Measurements from ENCODE around the gene CTNS. TPM values are rescaled to one million over a fixed set of nuclear protein-coding genes. Genes with fewer than 3 reads are reported as not detected.

CTNS gene
- total RNA-seq, 2 experiments from 2014 or later: 10.3 TPM

DNA sequence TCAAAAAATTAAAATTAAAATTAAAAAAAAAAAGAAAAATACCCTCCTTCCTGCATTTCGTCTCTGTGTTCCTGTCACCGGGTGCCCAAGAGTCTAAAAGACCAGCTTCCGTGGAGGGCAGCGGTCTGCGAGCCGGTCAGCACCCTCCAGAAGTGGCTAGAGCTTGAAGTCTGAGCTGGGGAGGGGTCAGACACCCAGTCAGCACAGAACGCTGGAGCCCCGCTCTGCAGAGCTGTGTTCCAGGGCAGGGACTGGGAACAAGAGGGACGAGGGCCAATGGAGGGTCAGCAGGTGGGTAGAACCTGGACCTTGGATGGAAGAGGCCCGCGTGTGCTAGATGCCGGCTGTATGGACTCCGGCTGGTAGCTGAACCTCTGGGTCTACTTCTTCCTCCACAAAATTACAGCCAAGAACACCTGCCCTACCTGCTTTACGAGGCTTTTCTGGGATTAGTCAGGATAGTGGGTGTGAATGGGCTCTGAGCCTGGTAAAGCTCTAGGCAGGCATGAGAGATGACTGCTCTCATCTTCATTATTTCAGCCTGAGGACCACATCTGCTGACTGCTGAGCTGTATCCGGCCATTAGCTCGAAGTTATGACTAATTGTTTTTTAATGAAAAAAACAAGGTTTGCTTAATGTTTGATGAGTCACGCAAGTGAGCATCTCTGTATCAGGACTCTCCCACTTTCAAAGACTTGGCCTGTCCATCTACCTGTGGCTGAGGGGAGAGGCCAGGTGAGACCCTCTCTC lies 33.3 kb upstream of the CTNS start:
- Mint-ChIP-seq H3K9me3 (no peaks in the 10 kb centered on the region), H3K4me3 (no peak overlapping the region), H3K36me3 (ENCODE audit: low read depth) (peaks cover 2% of the 10 kb centered on the region), H3K27ac (no peak overlapping the region), H3K4me1 (peaks cover 4% of the 10 kb centered on the region), H3K27me3 (no peaks in the 10 kb centered on the region)
- CTCF ChIA-PET: interaction anchor here (0.7 to 1.5 kb wide), 4 partner anchors 11 to 243 kb away, joined by 3 to 4 read pairs (median 3); no protein-coding TSS in a partner anchor
- no peak for DNase-seq
- POLR2A ChIA-PET: no interaction called here

DNA sequence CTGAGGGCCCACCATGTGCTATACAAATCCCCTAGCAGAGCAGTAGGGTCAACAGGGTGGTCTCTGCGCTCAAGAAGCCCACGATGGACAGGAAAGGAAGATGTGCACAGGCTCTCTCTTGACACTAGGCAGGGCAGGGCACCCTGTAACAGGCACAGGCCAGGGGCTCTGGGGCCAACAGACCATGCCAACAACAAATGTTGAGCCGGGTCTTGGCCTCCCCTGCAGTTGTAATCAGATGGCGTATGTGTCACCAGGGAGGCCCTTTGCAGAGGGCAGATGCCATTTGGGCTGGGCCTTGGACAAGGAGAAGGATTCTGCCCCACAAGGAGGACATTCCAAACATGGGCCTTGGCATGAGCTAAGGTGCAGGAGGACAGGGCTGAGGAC lies 32.7 kb upstream of the CTNS start:
- H3K36me3 Mint-ChIP-seq (ENCODE audit: low read depth): peaks cover 4% of the 10 kb centered on the region
- H3K4me1 Mint-ChIP-seq: peaks cover 4% of the 10 kb centered on the region
- no peaks in the 10 kb centered on the region for H3K9me3 Mint-ChIP-seq
- POLR2A ChIA-PET: no interaction called here
- DNase-seq: no peak
- CTCF ChIA-PET: interaction anchor here (0.6 to 1.5 kb wide), 2 partner anchors 40 to 243 kb away, joined by 3 read pairs; no protein-coding TSS in a partner anchor
- no peak overlapping the region for H3K27ac Mint-ChIP-seq
- H3K27me3 Mint-ChIP-seq: no peaks in the 10 kb centered on the region
- no peak overlapping the region for H3K4me3 Mint-ChIP-seq

DNA sequence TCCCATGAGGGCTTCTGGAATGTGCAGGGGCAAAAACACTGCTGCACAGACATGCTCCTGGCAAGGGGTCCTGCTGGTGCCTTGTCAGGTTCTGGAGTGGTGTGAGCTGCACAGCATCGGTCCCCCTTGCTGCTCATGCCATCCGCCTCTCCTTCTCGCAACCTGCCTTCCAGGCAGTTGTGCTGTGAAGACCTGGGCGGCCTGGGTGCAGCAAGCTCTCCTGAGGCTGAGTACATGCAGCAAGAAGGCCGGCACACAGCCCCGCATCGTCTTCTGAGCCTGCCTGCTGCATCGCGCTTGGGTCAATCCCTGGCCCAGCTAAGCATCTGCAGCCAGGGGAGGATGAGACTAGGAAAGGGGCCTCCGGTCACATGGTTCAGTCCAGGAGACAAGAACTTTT lies 26.9 kb upstream of the CTNS start:
- POLR2A ChIA-PET: no interaction called here

DNA sequence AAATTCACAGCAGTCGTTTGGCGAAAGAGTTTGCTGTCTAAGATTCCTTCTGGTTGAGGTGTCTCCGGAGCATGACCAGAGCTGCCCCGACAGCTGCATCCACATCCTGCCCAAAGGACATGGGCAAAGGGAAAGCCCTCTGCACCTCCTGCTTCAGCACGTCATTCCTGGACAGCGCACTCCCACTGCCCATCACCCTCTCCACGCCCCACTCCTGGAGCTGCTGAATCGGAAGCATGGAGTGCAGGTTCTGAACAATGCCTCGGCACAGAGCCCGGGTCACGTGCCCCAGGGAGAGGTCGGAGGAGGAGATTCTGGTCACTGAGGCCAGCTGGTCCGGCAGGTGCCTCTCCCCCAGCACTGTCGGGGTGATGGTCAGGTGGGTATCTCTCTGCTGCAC lies 26.0 kb upstream of the CTNS start:
- ChIA-PET CTCF (no interaction called here), POLR2A (no interaction called here)
- H3K27ac Mint-ChIP-seq: no peak overlapping the region
- no peak for DNase-seq
- H3K4me3 Mint-ChIP-seq: no peak overlapping the region
- no peaks in the 10 kb centered on the region for H3K4me1 Mint-ChIP-seq
- peaks cover 21% of the 10 kb centered on the region for H3K36me3 Mint-ChIP-seq (ENCODE audit: low read depth)
- H3K9me3 Mint-ChIP-seq: no peaks in the 10 kb centered on the region
- H3K27me3 Mint-ChIP-seq: no peaks in the 10 kb centered on the region

More for the DNA sequence above, 26.9 kb upstream of the CTNS start:
- CTCF ChIA-PET: no interaction called here
- H3K27ac Mint-ChIP-seq: no peak overlapping the region
- DNase-seq: no peak
- H3K36me3 Mint-ChIP-seq (ENCODE audit: low read depth): peaks cover 12% of the 10 kb centered on the region
- no peaks in the 10 kb centered on the region for H3K9me3 Mint-ChIP-seq
- H3K4me3 Mint-ChIP-seq: no peak overlapping the region
- no peaks in the 10 kb centered on the region for H3K4me1 Mint-ChIP-seq
- H3K27me3 Mint-ChIP-seq: no peaks in the 10 kb centered on the region

DNA sequence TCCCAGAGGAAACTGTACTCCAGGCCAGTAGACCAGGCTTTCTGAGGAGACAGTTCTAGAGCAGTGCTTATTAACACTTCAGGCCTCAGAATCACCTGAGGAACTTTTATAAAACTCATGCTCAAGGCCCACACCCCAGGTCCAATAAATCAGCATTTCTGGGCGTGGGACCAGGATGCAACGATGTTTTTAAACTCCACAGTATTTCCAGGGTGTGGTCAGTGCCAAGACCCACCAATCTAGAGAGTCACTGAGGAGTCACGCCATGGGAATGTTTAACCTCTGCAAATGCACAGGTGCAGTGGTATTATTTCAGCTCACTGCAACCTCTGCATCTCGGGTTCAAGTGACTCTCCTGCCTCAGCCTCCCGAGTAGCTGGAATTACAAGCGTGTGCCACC lies 23.4 kb upstream of the CTNS start:
- H3K27ac Mint-ChIP-seq: no peak overlapping the region
- peaks cover 41% of the 10 kb centered on the region for H3K36me3 Mint-ChIP-seq (ENCODE audit: low read depth)
- ChIA-PET POLR2A (no interaction called here), CTCF (interaction anchor here (0.7 to 1.3 kb wide), 2 partner anchors 11 to 17 kb away, joined by 4 read pairs; no protein-coding TSS in a partner anchor)
- H3K4me3 Mint-ChIP-seq: no peak overlapping the region
- DNase-seq: no peak
- H3K27me3 Mint-ChIP-seq: no peaks in the 10 kb centered on the region
- H3K4me1 Mint-ChIP-seq: no peaks in the 10 kb centered on the region
- H3K9me3 Mint-ChIP-seq: peaks cover 9% of the 10 kb centered on the region

DNA sequence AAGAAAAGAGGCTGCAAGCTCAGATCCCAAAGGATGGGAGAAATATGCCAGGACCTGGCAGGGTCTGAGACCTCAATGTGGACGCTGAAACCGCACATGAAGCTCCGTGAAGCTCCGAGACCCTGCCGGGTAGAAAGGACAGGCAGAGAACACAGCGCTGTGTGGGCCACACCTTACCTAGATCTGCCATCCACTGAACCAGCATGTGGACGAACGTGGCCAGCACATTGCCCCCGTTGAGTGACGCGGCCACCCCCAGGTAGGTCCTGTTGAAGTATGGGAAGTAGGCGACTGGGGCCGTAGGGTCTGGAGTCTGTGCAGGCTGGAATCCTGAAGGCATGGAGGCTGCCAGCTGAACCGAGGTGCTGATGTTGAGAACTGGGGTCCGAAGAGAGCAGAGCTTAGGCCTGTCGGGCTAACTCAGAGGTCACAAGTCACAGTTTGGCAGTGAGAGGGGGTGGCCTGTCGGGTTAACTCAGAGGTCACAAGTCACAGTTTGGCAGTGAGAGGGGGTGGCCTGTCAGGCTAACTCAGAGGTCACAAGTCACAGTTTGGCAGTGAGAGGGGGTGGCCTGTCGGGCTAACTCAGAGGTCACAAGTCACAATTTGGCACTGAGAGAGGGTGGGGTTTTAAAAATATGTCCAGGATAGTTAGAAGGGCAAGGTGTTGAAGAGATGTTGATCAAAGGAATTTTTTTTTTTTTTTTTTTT lies 21.2 kb upstream of the CTNS start:
- peaks cover 49% of the 10 kb centered on the region for H3K36me3 Mint-ChIP-seq (ENCODE audit: low read depth)
- no peak for DNase-seq
- ChIA-PET POLR2A (no interaction called here), CTCF (no interaction called here)
- peaks cover 10% of the 10 kb centered on the region for H3K9me3 Mint-ChIP-seq
- no peak overlapping the region for H3K4me3 Mint-ChIP-seq
- H3K27ac Mint-ChIP-seq: no peak overlapping the region
- H3K27me3 Mint-ChIP-seq: no peaks in the 10 kb centered on the region
- no peaks in the 10 kb centered on the region for H3K4me1 Mint-ChIP-seq

DNA sequence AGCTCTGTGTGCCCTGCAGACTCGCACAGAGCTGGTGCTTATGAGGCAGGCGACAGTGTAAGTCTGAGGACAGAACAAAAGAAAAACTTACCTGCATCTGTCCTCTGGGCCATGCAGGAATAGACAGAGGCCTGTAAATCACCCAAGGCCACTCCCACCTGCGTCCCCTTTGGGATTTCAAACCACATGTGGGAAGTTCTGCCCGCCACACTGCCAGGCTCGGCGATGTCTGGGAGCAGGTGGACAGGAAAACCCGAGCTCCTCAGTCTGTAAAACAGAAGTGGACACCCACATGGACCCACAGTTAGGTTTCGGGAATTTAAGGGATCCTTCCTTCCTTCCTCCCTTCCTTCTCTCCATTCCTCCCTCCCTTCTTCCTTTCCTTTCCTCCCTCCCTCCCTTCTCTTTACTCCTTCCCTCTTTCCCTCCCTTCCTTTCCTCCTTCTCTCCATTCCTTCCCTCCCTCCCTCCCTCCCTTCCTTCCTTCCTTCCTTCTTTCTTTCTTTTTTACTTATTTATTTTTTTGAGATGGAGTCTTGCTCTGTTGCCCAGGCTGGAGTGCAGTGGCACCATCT lies 15.3 kb upstream of the CTNS start:
- Mint-ChIP-seq H3K4me3 (no peak overlapping the region), H3K9me3 (peaks cover 10% of the 10 kb centered on the region), H3K36me3 (ENCODE audit: low read depth) (peaks cover 49% of the 10 kb centered on the region), H3K27ac (no peak overlapping the region), H3K4me1 (no peaks in the 10 kb centered on the region), H3K27me3 (no peaks in the 10 kb centered on the region)
- CTCF ChIA-PET: interaction anchor here (1.1 kb wide), 1 partner anchor 17 kb away, joined by 3 read pairs; no protein-coding TSS in a partner anchor
- no peak for DNase-seq
- POLR2A ChIA-PET: no interaction called here

DNA sequence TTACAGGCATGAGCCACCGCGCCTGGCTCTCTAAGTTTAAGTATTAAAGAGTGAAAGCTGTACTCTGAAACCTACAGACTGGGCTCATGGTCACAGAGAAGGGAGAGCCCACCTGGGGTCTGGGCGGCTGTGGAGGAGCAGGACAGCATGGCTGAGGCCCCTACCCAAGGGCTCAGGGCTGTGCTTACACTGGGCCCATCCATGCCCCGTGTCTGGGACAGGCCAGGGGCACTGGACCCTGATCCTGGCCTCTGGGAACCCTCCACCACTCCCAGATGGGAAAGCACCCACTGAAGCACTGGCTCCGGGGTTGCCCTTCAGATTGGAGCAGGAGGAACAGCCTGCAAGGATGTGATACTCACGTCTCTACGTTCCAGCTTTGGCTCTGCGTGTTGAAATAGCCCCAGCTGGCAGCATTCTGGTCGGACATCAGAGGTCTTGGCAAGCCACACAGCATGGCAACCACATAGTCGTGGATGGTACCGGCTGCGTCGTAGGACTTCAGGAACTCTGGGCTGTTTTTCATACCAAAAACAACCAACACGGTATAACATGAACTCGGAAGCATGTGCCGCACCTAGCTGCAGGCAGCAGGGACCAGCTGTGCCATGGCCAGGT lies 13.5 kb upstream of the CTNS start:
- Mint-ChIP-seq H3K36me3 (ENCODE audit: low read depth) (peaks cover 41% of the 10 kb centered on the region), H3K9me3 (peaks cover 2% of the 10 kb centered on the region), H3K4me1 (no peaks in the 10 kb centered on the region), H3K4me3 (no peak overlapping the region), H3K27ac (no peak overlapping the region), H3K27me3 (no peaks in the 10 kb centered on the region)
- POLR2A ChIA-PET: no interaction called here
- CTCF ChIA-PET: interaction anchor here (0.6 to 1.2 kb wide), 2 partner anchors 13 to 1604 kb away, joined by 4 read pairs; partner anchors contain the start of genes CTNS and SHPK
- DNase-seq: no peak

DNA sequence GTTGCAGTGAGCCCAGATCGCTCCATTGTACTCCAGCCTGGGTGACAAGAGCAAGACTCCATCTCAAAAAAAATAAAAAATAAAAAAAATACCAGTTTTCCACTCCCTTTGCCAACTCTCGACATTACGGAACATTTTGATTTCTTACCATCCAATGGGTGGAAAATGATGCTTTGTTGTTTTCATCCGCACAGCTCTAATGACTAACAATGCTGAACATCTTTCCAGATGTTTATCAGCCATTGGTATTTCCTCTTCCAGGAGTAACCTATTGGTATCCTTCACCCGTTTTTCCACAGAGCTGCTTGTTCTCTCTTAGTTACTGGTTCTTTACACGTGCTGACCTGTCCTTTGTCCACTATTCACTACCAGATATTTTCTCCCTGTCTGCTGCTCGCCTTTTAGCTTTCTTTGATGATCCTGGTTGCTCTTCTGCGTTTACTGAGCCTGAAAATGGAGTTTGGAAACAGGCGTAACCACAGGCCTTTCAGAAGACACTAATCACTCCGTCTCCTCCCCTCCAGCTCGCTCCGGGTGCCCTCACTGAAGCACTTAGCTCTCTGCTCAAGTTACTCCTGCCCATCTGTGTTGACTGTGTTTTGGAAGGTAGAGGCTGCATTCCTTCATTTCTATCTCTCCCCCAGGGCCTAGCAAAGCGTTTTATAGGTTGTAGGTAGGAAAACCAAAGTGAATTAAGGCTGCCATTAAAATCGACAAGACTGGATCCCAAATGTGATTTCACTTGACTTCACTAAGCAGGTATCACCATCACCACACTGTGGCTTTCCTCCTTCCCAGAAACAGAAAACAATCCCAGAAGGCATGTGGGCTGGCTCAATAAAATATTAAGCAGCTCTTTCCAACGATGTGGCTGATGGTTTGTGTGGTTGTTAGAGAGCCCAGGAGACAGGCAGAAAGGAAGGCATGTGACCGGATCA lies 9.5 kb upstream of the CTNS start:
- no peaks in the 10 kb centered on the region for H3K9me3 Mint-ChIP-seq
- DNase-seq: no peak
- no peaks in the 10 kb centered on the region for H3K4me1 Mint-ChIP-seq
- H3K27me3 Mint-ChIP-seq: no peaks in the 10 kb centered on the region
- CTCF ChIA-PET: interaction anchor here (0.7 to 1.2 kb wide), 2 partner anchors 73 to 219 kb away, joined by 3 read pairs; partner anchors contain the start of gene NCBP3
- no peak overlapping the region for H3K27ac Mint-ChIP-seq
- H3K4me3 Mint-ChIP-seq: no peak overlapping the region
- peaks cover 26% of the 10 kb centered on the region for H3K36me3 Mint-ChIP-seq (ENCODE audit: low read depth)
- POLR2A ChIA-PET: interaction anchor here (0.7 kb wide), 1 partner anchor 939 kb away, joined by 4 read pairs; no protein-coding TSS in a partner anchor

DNA sequence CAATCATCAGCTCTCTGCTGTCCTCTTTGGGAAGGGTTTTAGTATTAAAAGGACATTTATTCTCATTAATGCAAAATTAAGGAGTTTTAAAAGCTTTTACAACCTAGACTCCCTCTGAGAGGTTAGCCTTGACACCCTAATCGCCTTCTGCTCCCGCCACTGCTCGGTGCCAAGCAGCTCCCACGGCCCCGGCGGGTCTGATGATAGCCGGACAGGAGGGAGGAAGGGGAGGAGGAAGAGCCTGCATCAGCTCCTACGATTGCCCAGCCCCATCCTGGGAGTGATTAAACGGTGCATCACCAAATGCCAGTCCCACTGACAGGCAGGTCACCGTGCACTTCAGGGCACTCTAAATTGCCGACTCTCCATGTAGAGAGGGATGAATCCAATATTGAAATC lies 8.8 kb upstream of the CTNS start:
- H3K9me3 Mint-ChIP-seq: no peaks in the 10 kb centered on the region
- no peak overlapping the region for H3K27ac Mint-ChIP-seq
- H3K36me3 Mint-ChIP-seq (ENCODE audit: low read depth): peaks cover 26% of the 10 kb centered on the region
- POLR2A ChIA-PET: no interaction called here
- no peak for DNase-seq
- no peaks in the 10 kb centered on the region for H3K27me3 Mint-ChIP-seq
- CTCF ChIA-PET: interaction anchor here (0.9 kb wide), 1 partner anchor 10 kb away, joined by 3 read pairs; no protein-coding TSS in a partner anchor
- no peak overlapping the region for H3K4me3 Mint-ChIP-seq
- H3K4me1 Mint-ChIP-seq: no peaks in the 10 kb centered on the region

DNA sequence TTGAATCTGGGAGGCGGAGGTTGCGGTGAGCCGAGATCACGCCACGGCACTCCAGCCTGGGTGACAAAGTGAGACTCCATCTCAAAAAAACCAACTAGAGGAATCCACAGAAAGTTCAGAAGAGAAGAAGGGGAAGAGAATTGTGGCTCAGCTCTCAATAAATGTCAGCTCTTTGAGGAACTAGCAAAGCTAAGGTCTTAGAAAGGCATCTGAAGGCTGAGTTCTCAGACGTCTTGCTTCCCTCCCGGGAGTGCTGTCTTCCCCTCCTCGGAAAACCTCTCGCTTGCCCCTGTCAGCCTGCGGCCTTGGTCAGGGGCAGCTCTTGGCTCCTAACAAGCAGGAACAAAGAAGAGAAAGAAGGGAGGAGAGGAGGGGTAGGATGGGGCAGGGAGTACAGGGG lies 5.8 kb upstream of the CTNS start:
- ChIA-PET CTCF (no interaction called here), POLR2A (interaction anchor here (0.6 kb wide), 1 partner anchor 1240 kb away, joined by 3 read pairs; no protein-coding TSS in a partner anchor)
- Mint-ChIP-seq H3K36me3 (ENCODE audit: low read depth) (peaks cover 19% of the 10 kb centered on the region), H3K4me3 (no peak overlapping the region), H3K27ac (no peak overlapping the region), H3K27me3 (no peaks in the 10 kb centered on the region), H3K4me1 (peaks cover 15% of the 10 kb centered on the region), H3K9me3 (no peaks in the 10 kb centered on the region)
- DNase-seq: no peak

DNA sequence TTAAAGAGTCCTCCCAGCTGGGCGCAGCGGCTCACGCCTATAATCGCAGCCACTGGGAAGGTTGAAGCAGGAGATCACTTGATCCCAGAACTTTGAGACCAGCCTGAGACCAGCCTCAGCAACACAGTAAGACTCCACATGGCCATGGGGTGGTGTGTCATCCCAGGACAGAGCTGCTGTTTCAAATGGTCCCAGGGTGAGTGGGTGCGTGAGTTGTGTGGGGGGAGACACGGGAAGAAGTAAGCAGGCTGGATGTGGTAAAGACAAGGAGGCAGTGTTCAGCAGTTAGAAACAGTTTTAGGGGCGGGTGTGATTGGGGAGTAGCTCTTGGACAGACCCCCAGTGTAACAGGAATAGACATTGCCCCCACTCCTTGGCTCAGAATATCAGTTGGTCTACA lies 4.3 kb upstream of the CTNS start:
- Mint-ChIP-seq H3K9me3 (no peaks in the 10 kb centered on the region), H3K27ac (no peak overlapping the region), H3K27me3 (no peaks in the 10 kb centered on the region), H3K36me3 (ENCODE audit: low read depth) (peaks cover 11% of the 10 kb centered on the region), H3K4me1 (peaks cover 19% of the 10 kb centered on the region), H3K4me3 (no peak overlapping the region)
- DNase-seq: no peak
- CTCF ChIA-PET: interaction anchor here (0.6 to 0.9 kb wide), 2 partner anchors 13 to 182 kb away, joined by 3 to 4 read pairs; no protein-coding TSS in a partner anchor
- POLR2A ChIA-PET: no interaction called here

All from activated CD4-positive, alpha-beta T cell treated with anti-CD3 and anti-CD28 coated beads, Interleukin-2, amount 10 ng/mL, durations not matched to agents 7 days and 5 days (primary cell).